Mucosa of gallbladder (tissue), 1 donor: ENCODE measurements around the gene WDR75. TPM values are rescaled to one million over a fixed set of nuclear protein-coding genes. Genes with fewer than 3 reads are reported as not detected.
A peak's percentile ranks its signal among the peaks of the same experiment; 100 is the strongest.

Source experiments
- DNase-seq: peaks from one replicate; pipeline ENCODE4 v3.0.0-alpha.2; 2020; ENCODE audit warnings: low spot score
- total RNA-seq: library from RNA; stranded (reverse); gene quantifications from one replicate; pipeline ENCODE4 v1.2.1, GENCODE V29; 2021
- donor health status: DM: no; HTN: no; CAD: no.

Gene WDR75
- total RNA-seq, 1 donor from 2014 or later = 18.8 TPM

DNA sequence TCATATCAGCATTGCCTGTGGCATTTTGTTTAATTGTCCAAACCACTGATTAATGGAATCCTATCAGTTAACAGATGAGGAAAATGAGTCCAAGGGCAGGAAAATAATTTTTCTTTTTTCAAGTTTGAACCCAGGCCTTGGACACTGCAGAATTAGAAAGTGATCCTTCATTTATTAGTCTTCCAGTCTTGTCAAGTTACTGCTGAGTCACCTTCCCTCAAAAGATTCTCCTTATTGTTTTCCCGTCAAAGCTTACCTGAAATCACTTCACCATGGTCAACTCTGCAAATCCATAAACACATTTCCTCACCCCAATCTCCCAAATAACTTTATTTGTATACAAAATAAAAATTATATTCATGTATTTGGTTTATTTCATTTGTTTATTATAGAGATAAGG is 57.9 kb downstream of the WDR75 start:
- DNase-seq = no peak

DNA sequence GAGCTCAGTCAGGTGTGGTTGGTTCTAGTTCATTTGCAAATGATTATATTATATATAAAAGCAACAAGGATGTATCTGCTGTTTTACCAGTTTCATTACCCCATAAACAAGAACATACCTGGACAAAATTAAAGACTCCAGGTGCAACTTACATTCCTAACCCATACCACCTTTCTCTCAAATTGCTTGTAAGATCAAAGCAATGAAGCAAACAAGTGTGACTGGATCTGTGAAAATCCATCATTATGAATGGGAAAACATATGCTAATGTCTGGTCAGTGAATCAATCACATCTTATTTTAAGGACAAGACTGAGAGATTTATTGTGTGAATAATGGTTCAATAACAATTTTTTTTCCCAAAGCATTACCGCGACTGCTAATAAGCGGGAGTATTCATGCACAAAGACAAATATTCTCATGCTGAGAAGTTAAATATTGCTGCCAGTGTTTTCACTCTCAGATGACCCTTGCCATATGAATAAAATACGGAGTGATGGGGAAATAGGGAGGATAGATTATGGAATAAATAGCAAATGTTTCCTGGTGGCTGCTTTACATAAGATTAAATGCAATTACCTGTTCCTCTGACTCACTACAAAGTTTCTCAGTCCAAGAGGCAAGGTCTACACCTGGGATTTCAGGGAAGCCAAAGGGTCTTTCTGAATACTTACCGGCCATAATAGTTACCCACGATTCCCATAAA is 59.3 kb downstream of the WDR75 start:
- no peak for DNase-seq

DNA sequence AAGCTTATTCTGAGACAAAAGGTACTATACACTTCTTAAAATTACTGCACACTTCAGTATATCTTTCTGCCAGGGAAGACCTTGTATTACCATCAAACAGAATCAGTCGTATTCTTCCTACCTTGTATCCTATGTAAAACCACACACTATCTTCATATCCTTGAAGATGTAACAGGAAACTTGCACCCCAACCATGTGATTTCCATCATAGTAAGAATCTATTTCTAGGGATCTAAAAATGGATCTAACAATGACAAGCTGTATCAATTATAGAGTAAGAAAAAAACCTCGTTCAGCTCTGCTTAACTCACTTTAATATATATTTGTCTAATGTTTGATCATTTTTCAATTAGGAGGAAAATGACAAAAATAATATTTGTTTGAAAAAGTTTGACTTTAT is 60.2 kb downstream of the WDR75 start:
- DNase-seq = no peak

DNA sequence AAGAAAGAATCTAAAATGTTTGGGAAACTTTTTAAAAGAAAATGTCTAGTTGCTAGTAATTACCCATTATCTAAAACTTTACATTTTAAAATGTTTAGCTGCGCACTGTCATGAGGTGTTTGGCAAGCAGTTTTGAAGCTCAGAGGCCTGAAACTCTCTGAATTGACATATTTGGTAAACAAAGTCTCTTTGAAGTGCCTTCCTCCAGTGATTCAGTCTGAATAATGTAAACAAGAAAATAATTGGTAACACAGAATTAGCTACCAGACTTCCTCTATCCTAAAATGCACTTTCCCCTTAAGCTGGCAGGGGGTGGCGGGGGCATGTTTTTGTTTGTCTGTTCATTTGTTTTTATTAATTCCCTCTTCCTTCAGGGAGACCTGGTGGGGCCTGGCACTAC is 61.4 kb downstream of the WDR75 start:
- no peak for DNase-seq

DNA sequence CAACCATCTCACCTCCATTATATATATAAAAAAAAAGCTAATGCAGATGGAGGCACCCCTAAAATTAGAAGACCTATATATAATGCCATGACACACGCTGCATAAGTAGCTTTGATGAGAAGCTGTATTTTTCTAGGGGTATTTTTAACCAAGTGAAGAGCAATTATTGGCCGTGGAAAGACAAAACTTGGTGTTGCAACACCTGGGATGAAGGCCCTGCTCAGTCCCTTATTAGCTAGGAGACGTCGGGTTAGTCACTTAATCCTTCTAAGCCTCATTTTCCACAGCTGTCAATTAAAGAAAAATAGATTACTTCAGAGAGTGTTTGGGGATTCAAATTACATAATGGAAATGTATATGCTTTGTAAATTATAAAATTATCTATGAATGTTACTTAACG is 63.0 kb downstream of the WDR75 start:
- no peak for DNase-seq

DNA sequence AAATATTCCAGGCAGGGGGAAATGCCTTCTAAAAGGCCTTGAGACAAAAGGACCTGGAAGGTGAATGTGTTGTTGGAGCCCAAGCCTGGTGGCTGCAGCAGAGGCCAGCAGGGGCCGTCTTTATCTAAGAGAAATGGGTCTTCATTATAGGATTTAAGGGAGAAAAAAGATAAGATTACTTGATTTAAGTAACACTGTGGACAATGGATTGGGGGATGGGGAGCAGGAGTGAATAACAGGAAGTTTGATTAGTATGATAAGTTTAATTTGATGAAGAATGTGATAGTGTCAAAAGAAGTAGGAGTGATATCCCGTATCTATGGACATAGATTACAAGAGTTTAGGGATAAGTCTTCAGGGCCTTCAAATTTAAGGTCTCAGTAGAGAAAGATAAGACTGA is 64.2 kb downstream of the WDR75 start:
- no peak for DNase-seq

DNA sequence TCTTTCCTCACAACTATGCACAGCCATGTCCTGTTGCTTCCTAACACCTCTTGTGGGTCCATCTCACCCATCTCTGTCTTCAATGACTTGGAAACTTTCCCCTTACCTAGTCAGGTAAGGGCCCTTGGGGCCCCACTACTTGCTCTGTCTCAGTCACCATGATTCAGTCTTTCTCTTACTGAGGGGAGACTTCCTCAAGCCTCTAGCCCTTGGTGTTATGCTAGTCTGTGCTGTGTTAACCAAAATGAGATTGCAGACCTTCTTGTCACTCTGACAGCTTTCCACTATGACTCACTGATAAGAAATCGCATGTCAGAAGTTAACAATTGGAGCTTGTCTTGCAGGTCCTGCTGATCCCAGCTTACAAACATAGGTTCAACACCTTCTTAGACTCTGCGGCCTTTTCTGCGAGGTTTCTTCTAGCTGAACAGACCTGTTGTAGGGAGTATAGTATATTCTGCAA is 65.3 kb downstream of the WDR75 start:
- peak; percentile 50 for DNase-seq

DNA sequence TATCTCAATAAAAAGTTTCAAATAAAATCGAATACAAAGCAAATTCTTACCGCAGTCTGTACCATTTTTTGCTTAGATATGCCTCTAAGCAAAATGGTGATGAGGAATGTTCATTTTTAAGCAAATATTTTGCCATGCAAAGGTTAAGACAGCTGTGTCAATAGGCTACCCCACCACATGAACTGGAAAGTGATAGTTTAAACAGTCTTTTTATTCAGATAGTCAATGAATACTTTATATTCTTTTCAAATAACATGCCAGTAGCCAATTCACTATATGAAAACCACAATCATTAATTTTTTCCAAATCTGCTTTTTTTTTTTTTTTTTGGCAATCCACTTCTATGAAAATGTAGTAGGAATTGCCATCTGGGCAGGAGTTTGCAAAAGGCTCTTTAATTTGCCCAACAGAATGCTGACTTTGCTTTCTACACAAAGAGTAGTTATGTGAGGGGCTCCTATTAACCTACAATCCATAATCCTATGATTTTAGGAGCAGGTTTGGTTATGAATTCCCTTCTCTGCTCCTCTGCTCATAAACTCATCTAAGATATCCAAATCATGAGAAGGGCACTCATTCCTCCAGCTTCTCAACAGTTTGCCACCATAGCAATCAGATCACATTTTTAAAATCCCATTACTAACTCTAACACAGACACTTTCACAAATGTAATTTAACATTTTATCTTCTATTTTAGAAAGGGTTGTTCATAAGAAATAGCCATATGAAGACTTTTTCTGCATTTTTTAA is 70.1 kb downstream of the WDR75 start:
- DNase-seq = no peak

DNA sequence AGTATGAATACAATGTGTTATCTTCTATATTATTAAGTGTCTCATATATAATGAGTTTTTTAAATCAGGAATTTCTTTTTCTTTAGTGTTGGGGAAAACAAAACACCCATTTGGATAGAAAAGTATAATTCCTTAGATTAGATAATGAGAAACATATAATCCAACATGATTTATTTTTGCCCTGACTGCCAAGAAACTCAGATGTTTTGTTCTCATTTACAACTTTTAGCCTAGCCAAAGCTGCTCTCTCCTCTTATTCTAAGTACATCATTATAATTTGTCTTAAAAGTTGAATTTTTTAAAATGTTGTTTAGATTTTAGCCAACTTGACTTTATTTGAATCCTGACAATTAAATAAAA is 70.7 kb downstream of the WDR75 start:
- no peak for DNase-seq

DNA sequence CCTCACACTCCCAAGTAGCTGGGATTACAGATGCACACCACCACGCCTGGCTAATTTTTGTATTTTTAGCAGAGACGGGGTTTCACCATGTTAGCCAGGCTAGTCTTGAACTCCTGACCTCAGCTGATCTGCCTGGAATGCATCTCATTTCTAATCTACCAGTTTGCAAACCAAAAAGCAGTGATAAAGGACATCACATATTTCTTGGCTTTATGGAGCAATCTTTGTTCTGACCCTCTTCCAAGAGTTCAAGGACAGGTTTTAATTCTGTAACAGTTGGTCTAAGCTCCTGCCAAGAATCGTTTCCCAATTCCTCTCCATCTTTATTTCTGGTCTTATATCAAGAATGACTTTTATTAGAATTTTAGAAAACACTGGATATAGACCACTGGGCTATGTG is 71.6 kb downstream of the WDR75 start:
- DNase-seq = no peak

DNA sequence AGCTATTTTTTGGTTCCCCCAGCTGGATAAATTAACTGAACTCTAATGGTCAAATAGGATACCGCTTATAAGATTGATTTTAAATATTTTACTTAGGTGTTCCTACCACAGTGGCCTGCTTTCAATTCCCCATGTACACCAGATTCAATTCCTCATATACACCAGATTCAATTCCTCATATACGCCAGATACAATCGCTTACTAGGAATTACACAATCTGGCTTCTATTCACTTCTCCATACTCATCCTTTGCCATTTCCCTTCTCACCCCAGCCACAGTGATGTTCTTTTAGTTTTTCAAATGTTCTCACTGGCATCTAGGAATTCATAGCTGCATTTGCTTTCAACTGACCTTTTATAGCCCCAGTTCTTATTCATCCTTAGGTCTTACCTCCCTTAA is 72.8 kb downstream of the WDR75 start:
- DNase-seq = no peak

DNA sequence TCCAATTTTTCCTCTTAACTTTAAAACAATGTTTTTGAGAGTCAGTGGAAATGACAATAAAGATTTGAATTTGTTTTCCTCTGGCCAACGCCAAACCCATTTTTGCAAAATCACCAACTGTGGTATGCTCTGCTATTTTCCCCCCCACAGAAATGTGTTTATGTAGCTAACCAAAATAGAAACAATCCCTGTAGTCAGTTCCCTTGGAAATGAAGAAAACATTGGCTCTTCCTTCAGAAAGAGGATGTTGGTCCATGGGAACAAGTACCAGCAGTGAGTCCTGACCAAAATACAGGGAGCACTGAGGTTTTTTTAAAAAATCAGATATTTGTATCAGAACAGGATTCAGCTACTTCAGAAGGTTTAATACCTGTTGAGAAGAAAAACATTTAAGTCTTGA is 74.0 kb downstream of the WDR75 start:
- no peak for DNase-seq

DNA sequence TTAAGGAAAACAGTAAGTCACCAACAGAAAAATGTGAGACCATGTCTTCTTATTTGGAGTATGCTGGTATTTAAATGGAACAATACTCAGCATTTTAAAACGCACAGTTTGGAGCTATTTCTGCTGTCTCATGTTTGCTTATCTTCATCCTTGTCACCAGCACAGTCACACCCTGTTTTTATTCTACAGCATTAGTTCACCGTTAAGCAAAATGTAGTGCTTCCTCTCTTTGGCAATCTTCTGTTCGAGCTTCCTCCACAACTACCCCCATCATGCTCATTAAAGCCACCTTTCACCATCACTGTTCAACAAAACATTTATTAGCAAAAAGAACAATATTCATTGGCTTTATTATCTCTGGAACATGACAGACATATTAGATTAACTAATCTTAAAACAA is 75.3 kb downstream of the WDR75 start:
- no peak for DNase-seq

DNA sequence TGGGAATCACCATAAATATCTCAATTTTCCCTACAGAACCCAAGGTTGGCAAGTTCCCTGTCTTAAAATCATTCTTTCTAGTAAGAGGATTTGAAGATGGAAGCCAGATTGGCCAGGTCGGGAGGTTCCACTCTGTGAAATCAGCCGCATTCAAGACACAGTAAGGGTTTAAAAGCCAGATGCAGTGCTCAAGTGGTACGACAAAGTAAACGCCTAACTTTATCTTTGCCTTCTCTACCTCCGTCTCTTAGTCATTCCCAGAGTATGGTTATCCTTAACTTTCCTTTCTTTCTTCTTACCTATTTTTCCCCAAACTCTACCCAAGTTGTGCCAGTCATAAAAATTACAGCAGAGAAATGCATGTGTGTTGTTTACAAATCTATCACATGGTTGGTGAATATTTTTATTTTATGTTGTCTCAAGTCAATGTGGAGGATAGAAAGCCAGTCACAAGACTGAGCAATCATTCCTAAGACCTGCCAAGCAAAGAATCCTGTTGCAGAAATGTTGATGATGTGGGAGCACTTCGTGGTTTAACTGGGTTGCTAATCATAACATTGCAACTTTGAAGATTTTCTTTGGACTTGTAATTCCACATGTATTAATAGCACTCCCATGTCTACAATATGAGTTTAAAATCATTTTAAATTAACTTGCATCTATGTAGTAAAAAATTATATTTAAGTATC is 76.7 kb downstream of the WDR75 start:
- DNase-seq = no peak

DNA sequence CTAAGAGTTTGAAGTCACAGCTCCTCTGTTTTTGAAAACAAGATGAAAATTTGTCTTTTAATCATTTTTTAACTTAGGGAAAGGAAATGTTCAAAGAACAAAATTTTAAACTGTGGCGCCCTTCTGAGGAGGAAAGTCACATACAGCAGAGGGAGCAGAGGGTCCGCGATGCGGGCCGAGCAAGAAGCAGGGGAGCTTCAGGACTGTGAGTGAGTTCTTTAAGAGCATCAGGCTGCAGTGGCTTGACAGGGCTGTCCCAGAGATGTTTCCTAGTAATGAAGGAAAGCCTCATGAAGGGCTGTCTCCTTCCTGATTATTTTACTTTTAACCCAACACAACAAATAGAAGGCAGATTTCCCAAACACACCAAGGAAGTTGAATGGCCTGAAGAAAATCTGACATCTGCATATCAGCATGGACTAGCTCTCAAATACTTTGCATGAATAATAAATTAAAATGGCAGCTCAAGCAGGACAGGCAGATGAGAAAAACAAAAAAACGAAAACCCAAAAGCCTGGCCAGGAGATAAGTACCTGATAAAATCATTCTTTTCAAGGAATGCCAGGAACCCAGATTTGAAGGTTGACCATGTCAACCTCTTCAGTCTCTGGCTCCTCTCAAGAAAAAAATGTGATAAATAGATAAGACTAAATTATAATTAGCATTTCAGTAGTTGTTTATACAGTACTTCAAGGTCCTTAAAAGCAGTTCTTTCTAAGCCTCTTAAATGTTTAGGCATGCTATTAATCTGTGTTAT is 78.5 kb downstream of the WDR75 start:
- no peak for DNase-seq

DNA sequence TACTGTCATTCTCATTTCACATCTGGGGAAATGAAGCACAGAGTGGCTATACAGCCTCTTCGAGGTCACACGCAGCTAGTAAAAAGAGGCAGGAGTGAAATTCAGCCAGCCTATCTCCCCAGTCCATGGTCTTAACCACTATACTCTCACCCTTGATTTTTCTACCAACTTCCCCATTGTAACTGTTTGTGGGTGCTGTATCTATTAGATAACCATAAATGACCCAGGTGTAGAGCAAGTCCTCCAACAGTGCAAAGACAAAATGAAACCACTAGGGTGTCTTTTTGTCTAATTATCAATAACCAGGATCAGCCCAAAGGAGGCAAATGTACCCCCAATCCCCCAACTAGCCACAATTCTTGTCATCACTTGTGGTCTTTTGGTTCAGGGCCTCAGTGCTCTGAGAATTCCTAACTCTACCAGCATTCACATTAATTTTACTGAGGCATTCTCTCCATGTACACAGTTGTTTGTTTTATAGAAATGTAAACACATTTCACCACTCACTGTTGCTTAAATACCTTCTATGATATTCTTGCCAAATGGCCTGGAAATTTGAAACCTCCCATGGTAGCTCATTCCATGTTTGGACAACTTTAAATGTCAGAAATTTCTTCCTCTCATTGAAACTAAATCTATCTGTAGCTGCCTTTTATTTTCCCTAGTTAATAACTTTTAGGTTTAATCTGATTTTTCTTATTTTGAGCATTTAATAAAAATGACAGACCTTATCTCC is 80.6 kb downstream of the WDR75 start:
- no peak for DNase-seq

DNA sequence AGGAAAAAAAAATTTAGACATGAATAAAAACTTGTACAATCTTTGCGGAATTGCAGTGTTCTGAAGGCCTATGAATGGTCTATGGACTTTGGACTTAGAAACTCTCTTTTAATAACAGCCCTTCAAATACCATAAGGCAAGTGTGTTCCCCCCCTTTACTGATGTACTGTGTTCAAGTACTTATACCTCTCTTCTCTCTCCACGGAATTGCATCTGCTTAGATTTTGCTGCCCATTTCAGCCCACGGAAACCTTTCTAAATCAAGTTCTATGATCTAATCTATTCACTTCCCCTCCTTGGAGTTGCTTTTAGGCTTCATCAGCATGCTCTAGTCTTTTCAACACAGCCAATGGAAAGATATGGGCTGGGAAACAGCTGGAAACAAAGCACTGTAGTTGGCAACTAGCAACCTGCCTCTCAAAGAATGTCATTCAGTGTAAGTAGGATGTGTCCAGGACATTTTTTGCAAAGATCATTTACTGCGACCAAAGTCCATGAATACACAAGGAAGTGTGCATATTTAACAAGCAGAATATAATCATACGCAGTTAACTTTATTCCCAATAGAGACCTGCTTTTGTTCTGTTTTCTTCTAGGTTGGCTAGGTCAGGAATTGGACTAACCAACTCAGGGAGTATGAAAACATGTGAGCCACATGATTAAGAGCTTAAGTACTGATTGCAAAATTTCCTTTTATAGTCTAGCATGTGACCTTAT is 81.3 kb downstream of the WDR75 start:
- peak; percentile 64 for DNase-seq

DNA sequence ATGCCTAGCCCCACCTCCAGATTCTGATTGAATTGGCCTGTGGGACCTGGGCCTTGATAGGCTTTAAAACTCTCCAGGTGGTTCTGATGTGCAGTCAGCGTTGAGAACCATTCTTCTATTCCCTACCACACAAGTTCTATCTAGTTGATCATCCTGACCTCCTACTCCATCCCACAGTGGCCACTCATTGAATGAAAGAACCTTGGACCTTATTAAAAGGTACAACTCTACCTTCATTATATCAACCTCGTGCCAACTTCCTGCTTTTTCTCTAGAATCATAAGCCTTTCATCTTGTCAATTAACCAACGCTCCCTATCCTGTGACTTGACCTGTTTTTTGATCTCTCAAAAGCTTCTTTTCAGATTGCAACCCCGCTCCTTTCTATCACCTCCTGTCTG is 83.5 kb downstream of the WDR75 start:
- no peak for DNase-seq
